HCT116 (cell line): Measurements from ENCODE around the gene KCNMB2. TPM values are rescaled to one million over a fixed set of nuclear protein-coding genes. Genes with fewer than 3 reads are reported as not detected.

Experiments
- ATAC-seq: fragments of 200-7000 bp; cut with Tn5 transposase; 2 replicates; pipeline ENCODE4 v1.9.1; 2020; ENCODE audit warnings: mild to moderate bottlenecking, moderate library complexity
- BruUV-seq: library from RNA; stranded (reverse); fragments of 400-500 nt; replicated peaks from 2 replicates; lab custom pipeline; 2021; lab: Mats Ljungman, UMichigan
- CTCF ChIA-PET: fragments of 300-600 bp; sonication (Branson Sonifier 250); formaldehyde crosslinking; loops from one replicate; lab custom pipeline; 2021; ENCODE audit warnings: antibody characterized with exemption; lab: Charles Lee
- POLR2A ChIA-PET: fragments of 300-600, 350-600 bp; sonication (Branson Sonifier 250); formaldehyde crosslinking; loops from one replicate; lab custom pipeline; 2021; ENCODE audit warnings: antibody characterized with exemption; lab: Charles Lee
- RAD21 ChIA-PET, 2 experiments: fragments of 300-600 bp; sonication (Branson Sonifier 250); formaldehyde crosslinking; loops; one replicate each; lab custom pipeline; 2023; ENCODE audit warnings: low total read pairs in 2 of 2; ENCODE audit not compliant: uncharacterized antibody in 2 of 2, unreplicated experiment in 2 of 2, low non-redundant PET in 1 of 2; lab: Charles Lee
- DNase-seq: peaks from one replicate; pipeline ENCODE4 v3.0.0-alpha.2; 2010; ENCODE audit warnings: low read depth, low spot score
- H2AFZ ChIP-seq: fragments of 200-600 bp; shearing (Covaris generic), sonication (generic); 2 replicates; pipeline ENCODE4 v1.6.1; 2017; ENCODE audit warnings: low read depth, mixed run types, mixed read lengths, antibody characterized with exemption, low read length; ENCODE audit not compliant: poor library complexity, severe bottlenecking
- H3K27ac ChIP-seq: 2 replicates; pipeline ENCODE4 v1.5.1; 2012; ENCODE audit warnings: low read depth, low read length
- H3K27me3 ChIP-seq: fragments of 200-600 bp; sonication (generic); 2 replicates; pipeline ENCODE4 v1.6.1; 2016; ENCODE audit warnings: mixed run types, low read length, mixed read lengths; ENCODE audit not compliant: insufficient read depth
- H3K36me3 ChIP-seq, 2 experiments: fragments of 200-500 bp in 1 of 2; fragments of 200-600 bp in 1 of 2; sonication (Bioruptor generic) in 1 of 2; sonication (generic) in 1 of 2; 2 replicates each; pipeline versions ENCODE4 v1.5.1 to v1.6.1; 2014 to 2016; ENCODE audit warnings: low read length in 2 of 2, inconsistent platforms in 1 of 2, mixed read lengths in 1 of 2, mixed run types in 1 of 2; ENCODE audit not compliant: insufficient read depth in 2 of 2, control insufficient read depth in 1 of 2
- H3K4me1 ChIP-seq, 2 experiments: fragments of 200-600 bp in 1 of 2; sonication (generic) in 1 of 2; 2 replicates each; pipeline versions ENCODE4 v1.5.1 to v1.6.1; 2012 to 2017; ENCODE audit warnings: low read length in 2 of 2, inconsistent platforms in 1 of 2, mild to moderate bottlenecking in 1 of 2, mixed read lengths in 1 of 2, mixed run types in 1 of 2, moderate library complexity in 1 of 2; ENCODE audit not compliant: insufficient read depth in 2 of 2, control insufficient read depth in 1 of 2
- H3K4me2 ChIP-seq: fragments of 200-600 bp; sonication (generic); 2 replicates; pipeline ENCODE4 v1.6.1; 2017; ENCODE audit warnings: mixed run types, low read length, mixed read lengths
- H3K4me3 ChIP-seq, 2 experiments: fragments of 200-600 bp in 1 of 2; sonication (generic) in 1 of 2; replicated peaks in 1 of 2; 2 replicates each; pipeline ENCODE4 v1.5.1; 2011 to 2016; ENCODE audit warnings: low read length in 2 of 2, control low read depth in 1 of 2, low read depth in 1 of 2, mild to moderate bottlenecking in 1 of 2, mixed read lengths in 1 of 2, mixed run types in 1 of 2
- H3K79me2 ChIP-seq: fragments of 200-600 bp; sonication (generic); 2 replicates; pipeline ENCODE4 v1.6.1; 2017; ENCODE audit warnings: mild to moderate bottlenecking, mixed run types, low read length, moderate library complexity, mixed read lengths; ENCODE audit not compliant: insufficient read depth
- H3K9ac ChIP-seq: fragments of 200-600 bp; sonication (generic); 2 replicates; pipeline ENCODE4 v1.6.1; 2016; ENCODE audit warnings: low read length, mixed read lengths
- H3K9me2 ChIP-seq: fragments of 200-600 bp; sonication (generic), shearing (Covaris generic); 2 replicates; pipeline ENCODE4 v1.6.1; 2017; ENCODE audit warnings: mixed run types, mild to moderate bottlenecking, moderate library complexity; ENCODE audit not compliant: insufficient read depth
- H3K9me3 ChIP-seq, 2 experiments: fragments of 200-500 bp in 1 of 2; fragments of 200-600 bp in 1 of 2; sonication (Bioruptor generic) in 1 of 2; sonication (generic) in 1 of 2; 2 replicates each; pipeline ENCODE4 v1.6.1; 2014 to 2017; ENCODE audit warnings: low read length in 2 of 2, mixed read lengths in 2 of 2, inconsistent platforms in 1 of 2, low read depth in 1 of 2, mild to moderate bottlenecking in 1 of 2, mixed run types in 1 of 2, moderate library complexity in 1 of 2; ENCODE audit not compliant: control insufficient read depth in 1 of 2, insufficient read depth in 1 of 2
- H4K20me1 ChIP-seq: fragments of 200-600 bp; sonication (generic), shearing (Covaris generic); 2 replicates; pipeline ENCODE4 v1.6.1; 2017; ENCODE audit warnings: mixed run types, mild to moderate bottlenecking, moderate library complexity; ENCODE audit not compliant: insufficient read depth
- ATF3 ChIP-seq: IDR thresholded peaks from 2 replicates; pipeline ENCODE4 v1.6.1; 2012
- CBX3 ChIP-seq: IDR thresholded peaks from 2 replicates; pipeline ENCODE4 v1.6.1; 2012; ENCODE audit warnings: low read depth
- CEBPB ChIP-seq: IDR thresholded peaks from 2 replicates; pipeline ENCODE4 v1.6.1; 2012; ENCODE audit warnings: low read depth
- CTCF ChIP-seq, 3 experiments: fragments of 200-600 bp in 1 of 3; sonication (generic) in 1 of 3; IDR thresholded peaks in 2 of 3; conservative IDR thresholded peaks in 1 of 3; 2 replicates each; pipeline ENCODE4 v1.5.1; 2012 to 2017; ENCODE audit warnings: low read depth in 2 of 3, low read length in 2 of 3, antibody characterized with exemption in 1 of 3, borderline replicate concordance in 1 of 3, control low read depth in 1 of 3, mild to moderate bottlenecking in 1 of 3, mixed read lengths in 1 of 3, mixed run types in 1 of 3, moderate library complexity in 1 of 3; ENCODE audit not compliant: insufficient read depth in 1 of 3
- EGR1 ChIP-seq: IDR thresholded peaks from 2 replicates; pipeline ENCODE4 v1.6.1; 2012; ENCODE audit warnings: low read depth
- ELF1 ChIP-seq: IDR thresholded peaks from 2 replicates; pipeline ENCODE4 v1.6.1; 2012; ENCODE audit warnings: low read depth, borderline replicate concordance
- EZH2 ChIP-seq: fragments of 200-600 bp; sonication (generic); IDR thresholded peaks from 2 replicates; pipeline ENCODE4 v1.6.1; 2017; ENCODE audit warnings: antibody characterized with exemption, mixed run types
- FOSL1 ChIP-seq: IDR thresholded peaks from 2 replicates; pipeline ENCODE4 v1.6.1; 2012; ENCODE audit warnings: low read depth
- POLR2A ChIP-seq: IDR thresholded peaks from 2 replicates; pipeline ENCODE4 v1.7.0; 2011; ENCODE audit warnings: borderline replicate concordance; ENCODE audit not compliant: insufficient read depth, insufficient read length; ENCODE audit errors: extremely low read depth
- POLR2AphosphoS5 ChIP-seq: IDR thresholded peaks from 2 replicates; pipeline ENCODE4 v1.6.1; 2011; ENCODE audit warnings: mild to moderate bottlenecking, low read depth, low read length, moderate library complexity
- RAD21 ChIP-seq: IDR thresholded peaks from 2 replicates; pipeline ENCODE4 v1.6.1; 2012; ENCODE audit warnings: low read depth, mild to moderate bottlenecking
- REST ChIP-seq: IDR thresholded peaks from 2 replicates; pipeline ENCODE4 v1.6.1; 2012; ENCODE audit warnings: low read depth
- SIN3A ChIP-seq: IDR thresholded peaks from 2 replicates; pipeline ENCODE4 v1.6.1; 2012; ENCODE audit warnings: low read depth
- SP1 ChIP-seq: IDR thresholded peaks from 2 replicates; pipeline ENCODE4 v1.6.1; 2012; ENCODE audit warnings: low read depth
- SRF ChIP-seq: IDR thresholded peaks from 2 replicates; pipeline ENCODE4 v1.6.1; 2012; ENCODE audit warnings: low read depth
- TCF7L2 ChIP-seq: IDR thresholded peaks from 2 replicates; pipeline ENCODE4 v1.7.0; 2011; ENCODE audit warnings: borderline replicate concordance, inconsistent platforms; ENCODE audit not compliant: insufficient read depth, insufficient read length; ENCODE audit errors: extremely low read depth
- YY1 ChIP-seq: IDR thresholded peaks from 2 replicates; pipeline ENCODE4 v1.6.1; 2011; ENCODE audit warnings: low read length, low read depth, moderate library complexity, mild to moderate bottlenecking; ENCODE audit not compliant: insufficient replicate concordance; ENCODE audit errors: extremely low read depth
- ZBTB33 ChIP-seq: IDR thresholded peaks from 2 replicates; pipeline ENCODE4 v1.6.1; 2011; ENCODE audit warnings: mild to moderate bottlenecking, low read length, moderate library complexity; ENCODE audit not compliant: insufficient replicate concordance; ENCODE audit errors: extremely low read depth
- ZFX ChIP-seq: fragments of 450-650 bp; IDR thresholded peaks from 2 replicates; pipeline ENCODE4 v1.6.1; 2017
- ZNF274 ChIP-seq: fragments of 200-500 bp; sonication (Bioruptor generic); IDR thresholded peaks from 2 replicates; pipeline ENCODE4 v1.6.1; 2014; ENCODE audit warnings: mild to moderate bottlenecking, low read depth, low read length, inconsistent platforms
- intact Hi-C: fragments of 100-400 bp; cut with micrococcal nuclease; formaldehyde crosslinking; loops from 2 replicates; pipeline ENCODE4 v1.10.0; 2022
- total RNA-seq: library from RNA; stranded (reverse); gene quantifications from one replicate; pipeline ENCODE4 v1.2.1, GENCODE V29; 2021; ENCODE audit not compliant: unreplicated experiment

KCNMB2 gene
- total RNA-seq, 1 experiment from 2014 or later = not detected

GRCh38 chr3:178618197-178618596 lies 82.0 kb downstream of the KCNMB2 start:
- Histone ChIP-seq H3K9me3 (no peaks in the 10 kb centered on the region), H3K9ac (no peak overlapping the region), H3K36me3 (no peaks in the 10 kb centered on the region), H3K4me2 (no peak overlapping the region), H3K79me2 (no peaks in the 10 kb centered on the region), H3K27me3 (no peaks in the 10 kb centered on the region), H3K4me1 (no peaks in the 10 kb centered on the region), H3K9me2 (no peaks in the 10 kb centered on the region), H3K4me3 (no peak overlapping the region), H3K27ac (no peak overlapping the region), H4K20me1 (no peaks in the 10 kb centered on the region), H2AFZ (no peak overlapping the region)
- ChIA-PET POLR2A (no interaction called here), RAD21 (no interaction called here), CTCF (no interaction called here)
- BruUV-seq = no TSS peak
- ATAC-seq (no peak), DNase-seq (no peak)
- intact Hi-C loops = no loop called here
- TF ChIP-seq POLR2AphosphoS5 (no peak), RAD21 (no peak), ZNF274 (no peak), ZFX (no peak), EZH2 (no peak), SRF (no peak), POLR2A (no peak), ATF3 (no peak), FOSL1 (no peak), YY1 (no peak), SIN3A (no peak), ELF1 (no peak), EGR1 (no peak), REST (no peak), ZBTB33 (no peak), SP1 (no peak), CTCF (IDR thresholded peaks at IDR 0.05 in 2 of 3, conservative IDR thresholded peaks at IDR 0.05 in 1 of 3; ENCODE audit: borderline replicate concordance in 1 of 3, insufficient read depth in 1 of 3, low read depth in 2 of 3, low read length in 2 of 3) (no peak), CBX3 (no peak), TCF7L2 (no peak), CEBPB (no peak)
